SK-MEL-5 (cell line): ENCODE measurements around the gene OR52E2. TPM values are rescaled to one million over a fixed set of nuclear protein-coding genes. Genes with fewer than 3 reads are reported as not detected.
"Not testable (repeated sequence)": the region's sequence is repeated elsewhere in the genome, so short reads cannot be mapped to it uniquely, and the experiment has no call there.

Source experiments
- DNase-seq: peaks from one replicate; pipeline ENCODE4 v3.0.0-alpha.2; 2016; ENCODE audit warnings: low read depth, low spot score
- in situ Hi-C: cut with HindIII; loops from 2 replicates; pipeline ENCODE4 v1.10.0; 2016; ENCODE audit warnings: low sequenced_read_pairs, high pct_unique_total_duplicates, low pct_unique_long_range_greater_than_20kb
- polyA plus RNA-seq, 2 experiments: library from polyadenylated mRNA; depleted of rRNA; stranded (reverse); fragments of >200 nt; gene quantifications; 2 replicates each; pipeline ENCODE4 v1.2.3, GENCODE V29; 2015
- total RNA-seq: library from RNA; depleted of rRNA; stranded (reverse); fragments of >200 nt; shearing (Covaris generic); gene quantifications from 2 replicates; pipeline ENCODE4 v1.2.3, GENCODE V29; 2014; rRNA removed

The OR52E2 gene
- not detected in 2 replicates for total RNA-seq
- not detected in 2 replicates for polyA plus RNA-seq (2015; cell fraction: cytosol; rRNA removed)
- polyA plus RNA-seq (2015; cell fraction: nucleus; rRNA removed), result not detected in 2 replicates

DNA sequence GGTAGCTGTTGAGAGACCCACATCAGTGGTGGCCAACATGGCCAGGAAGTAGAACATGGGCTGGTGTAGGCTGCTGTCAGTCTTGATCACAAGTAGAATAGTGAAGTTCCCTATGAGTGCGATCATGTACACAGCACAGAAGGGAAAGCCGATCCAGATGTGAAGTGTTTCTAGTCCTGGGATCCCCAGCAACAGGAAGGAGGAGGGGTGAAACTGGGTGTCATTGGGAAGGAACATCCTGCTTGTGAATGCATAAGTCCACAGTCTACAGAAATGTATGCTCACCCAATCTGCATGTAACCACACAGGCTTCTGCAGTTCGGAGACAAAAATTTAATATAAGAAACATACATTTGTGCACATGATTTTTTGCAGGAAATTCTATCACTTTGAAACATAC, at the start of gene OR52E2:
Gene OR52E2, minus strand, starts transcription at position 237 of the 400 bp plus-strand sequence. Its CDS starts 0 bp downstream, at position 237.
- in situ Hi-C loops, result no loop called here
- DNase-seq, result no peak

DNA sequence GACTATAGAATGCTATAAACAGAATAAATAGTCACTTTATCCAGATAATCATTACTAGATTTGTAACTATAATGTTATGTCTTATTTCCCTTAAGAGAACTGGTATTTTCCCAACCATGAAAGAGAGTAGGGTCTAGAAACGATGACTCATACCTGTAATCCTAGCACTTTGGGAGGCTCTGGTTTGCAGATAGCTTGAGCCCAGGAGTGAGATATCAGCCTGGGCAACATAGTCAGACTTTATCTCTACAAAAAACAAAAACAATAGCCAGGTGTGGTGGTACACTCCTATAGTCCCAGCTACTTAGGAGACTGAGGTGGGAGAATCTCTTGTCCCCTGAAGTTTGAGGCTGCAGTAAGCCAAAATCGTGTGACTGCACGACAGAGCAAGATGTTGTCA, 47.9 kb upstream of the OR52E2 start:
- no peak for DNase-seq
- in situ Hi-C loops, result no loop called here

DNA sequence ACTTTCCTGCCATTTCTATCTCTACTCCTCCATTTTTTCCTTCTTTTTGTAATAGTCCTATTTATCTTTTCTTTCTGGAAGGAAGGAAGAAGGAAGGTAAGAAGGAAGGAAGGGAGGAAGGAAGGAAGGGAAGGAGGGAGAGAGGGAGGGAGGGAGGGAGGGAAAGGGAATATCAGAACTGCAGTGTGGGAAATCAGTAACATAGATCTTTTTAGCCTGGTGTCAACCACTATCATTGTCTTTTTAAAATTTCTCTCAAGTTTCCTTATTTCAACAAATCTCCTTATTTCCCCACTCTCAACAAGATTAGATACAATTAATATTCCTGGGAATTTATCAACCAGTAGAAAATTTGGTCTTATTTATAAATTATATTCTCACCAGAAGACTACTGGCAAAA, 43.6 kb upstream of the OR52E2 start:
- in situ Hi-C loops, result no loop called here
- no peak for DNase-seq

DNA sequence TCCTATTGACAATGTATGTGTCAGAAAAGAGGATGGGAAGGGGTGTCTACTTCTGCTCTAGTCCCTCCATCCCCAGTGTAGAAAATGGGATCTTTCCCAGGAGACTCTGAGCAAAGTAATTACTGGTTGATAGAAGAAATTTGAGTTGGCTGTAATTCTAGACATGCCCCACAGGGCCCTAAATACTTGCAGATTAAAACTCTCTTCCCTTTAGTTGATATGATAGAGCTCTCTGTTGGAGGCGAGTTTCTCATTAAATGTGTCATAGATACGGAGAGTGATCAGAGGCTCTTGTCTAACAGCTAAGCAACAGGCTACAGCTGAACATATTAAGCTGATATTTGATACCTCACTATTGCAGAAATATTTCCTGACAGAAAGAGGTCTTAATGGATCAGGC, 42.8 kb upstream of the OR52E2 start:
- in situ Hi-C loops, result no loop called here
- DNase-seq, result no peak

DNA sequence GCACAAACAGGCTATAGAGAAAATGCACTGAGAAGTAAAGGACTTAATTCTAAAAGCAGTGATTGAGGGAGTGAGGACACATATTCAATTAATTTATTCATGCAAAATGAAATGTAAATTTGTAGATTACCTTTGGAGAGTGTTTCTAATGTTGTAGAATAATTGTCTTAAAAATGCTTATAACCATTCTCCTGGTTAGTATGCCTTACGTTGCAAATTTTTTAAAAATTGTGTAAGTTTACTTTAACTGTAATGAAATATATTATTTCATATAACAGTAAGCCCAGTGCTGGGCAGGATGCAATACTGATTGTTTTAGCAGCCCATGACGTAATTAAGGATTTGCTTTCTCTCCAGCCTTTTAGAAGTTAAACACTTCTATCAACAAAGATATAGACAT, 36.6 kb upstream of the OR52E2 start:
- in situ Hi-C loops, result no loop called here
- no peak for DNase-seq

DNA sequence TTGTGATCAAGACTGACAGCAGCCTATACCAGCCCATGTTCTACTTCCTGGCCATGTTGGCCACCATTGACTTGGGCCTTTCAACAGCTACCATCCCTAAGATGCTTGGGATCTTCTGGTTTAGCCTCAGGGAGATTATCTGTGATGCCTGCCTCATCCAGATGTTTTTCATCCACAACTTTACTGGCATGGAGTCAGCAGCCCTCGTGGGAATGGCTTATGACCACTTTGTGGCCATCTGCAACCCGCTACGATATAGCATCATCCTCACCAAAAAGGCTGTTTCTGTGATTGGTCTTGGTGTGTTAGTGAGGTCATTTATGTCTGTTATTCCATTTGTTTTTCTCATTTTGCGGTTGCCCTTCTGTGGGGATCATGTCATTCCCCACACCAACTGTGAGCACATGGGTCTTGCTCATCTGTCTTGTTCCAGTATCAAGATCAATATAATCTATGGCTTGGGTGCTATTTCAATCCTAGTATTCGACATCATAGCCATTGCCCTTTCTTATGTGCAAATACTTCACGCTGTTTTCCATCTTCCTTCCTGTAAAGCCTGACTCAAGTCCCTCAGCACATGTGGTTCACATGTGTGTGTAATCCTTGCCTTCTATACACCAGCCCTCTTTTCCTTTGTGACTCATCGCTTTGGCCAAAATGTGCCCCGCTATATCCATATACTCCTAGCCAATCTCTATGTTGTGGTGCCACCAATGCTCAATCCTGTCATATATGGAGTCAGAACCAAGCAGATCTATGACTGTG, 33.6 kb upstream of the OR52E2 start:
- in situ Hi-C loops, result no loop called here

DNA sequence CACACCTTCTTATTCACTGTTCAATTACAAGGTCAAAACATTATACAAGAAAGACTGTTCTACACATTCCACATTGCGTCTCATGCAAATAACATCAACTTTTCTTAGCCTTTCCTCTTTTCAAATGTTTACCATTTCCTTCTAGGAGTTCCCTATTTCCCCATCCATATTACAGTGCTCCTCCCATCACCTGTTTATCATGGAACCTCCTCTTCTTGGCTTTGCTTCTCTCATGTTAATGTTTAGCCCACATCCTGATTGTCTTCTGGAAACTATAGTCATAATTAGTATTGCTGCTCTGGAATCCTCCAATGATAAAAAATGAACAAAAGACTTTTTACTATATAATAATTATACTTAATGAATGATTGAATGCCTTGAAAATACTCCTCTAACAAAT, 31.2 kb upstream of the OR52E2 start:
- DNase-seq, result no peak
- in situ Hi-C loops, result no loop called here

More for the DNA sequence above, 33.6 kb upstream of the OR52E2 start:
- no peak for DNase-seq

DNA sequence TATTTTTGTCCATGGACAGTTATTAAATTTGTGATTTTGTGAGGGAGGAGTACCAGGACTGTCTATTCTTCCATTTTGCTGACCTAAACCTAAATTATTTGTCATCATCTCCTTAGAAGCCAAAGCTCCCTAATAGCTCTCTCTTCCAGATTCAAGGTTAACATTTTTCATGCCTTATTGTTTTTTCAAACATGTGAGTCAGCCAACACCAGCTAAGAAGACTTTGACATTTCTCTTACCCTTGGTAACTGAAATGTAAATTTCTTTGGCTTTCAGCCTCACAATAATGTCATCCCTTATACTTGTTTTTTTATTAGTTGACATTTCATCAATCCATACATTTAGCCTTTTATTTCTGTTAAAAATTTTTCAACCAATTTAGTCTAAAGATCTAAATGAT, 29.1 kb upstream of the OR52E2 start:
- DNase-seq, result no peak
- in situ Hi-C loops, result no loop called here

DNA sequence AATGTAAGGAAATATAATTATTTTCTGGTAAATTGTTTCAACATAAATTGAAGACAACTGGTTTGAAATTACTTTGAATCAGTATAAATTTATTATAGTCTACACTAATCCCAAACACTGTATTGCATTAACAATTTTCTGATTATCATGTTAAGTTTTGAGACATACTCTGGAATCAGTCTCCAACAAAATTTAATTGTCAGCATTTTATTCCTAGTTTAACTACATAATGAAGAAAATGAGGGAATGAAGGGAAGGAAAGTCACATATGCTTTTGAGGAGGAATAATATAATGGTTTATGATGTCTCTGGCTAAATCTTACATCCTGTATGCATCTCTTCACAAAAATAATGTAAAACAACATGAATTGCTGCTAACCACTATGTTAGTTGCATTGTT, 24.2 kb upstream of the OR52E2 start:
- DNase-seq, result no peak
- in situ Hi-C loops, result no loop called here

DNA sequence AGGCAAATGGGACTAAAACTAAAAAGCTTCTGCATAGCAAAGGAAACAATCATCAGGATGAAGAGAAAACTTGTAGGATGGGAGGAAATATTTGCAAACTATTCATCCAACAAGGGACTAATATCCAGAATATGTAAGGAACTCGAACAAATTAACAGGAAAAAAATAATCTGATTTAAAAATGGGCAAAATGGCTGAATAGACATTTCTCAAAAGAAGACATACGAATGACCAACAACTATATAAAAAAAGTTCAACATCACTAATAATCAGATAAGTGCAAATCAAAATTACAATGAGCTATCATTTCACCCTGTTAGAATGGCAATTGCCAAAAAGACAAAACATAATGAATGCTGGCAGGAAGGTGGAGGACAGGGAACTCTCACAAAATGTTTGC, 22.0 kb upstream of the OR52E2 start:
- in situ Hi-C loops, result no loop called here

DNA sequence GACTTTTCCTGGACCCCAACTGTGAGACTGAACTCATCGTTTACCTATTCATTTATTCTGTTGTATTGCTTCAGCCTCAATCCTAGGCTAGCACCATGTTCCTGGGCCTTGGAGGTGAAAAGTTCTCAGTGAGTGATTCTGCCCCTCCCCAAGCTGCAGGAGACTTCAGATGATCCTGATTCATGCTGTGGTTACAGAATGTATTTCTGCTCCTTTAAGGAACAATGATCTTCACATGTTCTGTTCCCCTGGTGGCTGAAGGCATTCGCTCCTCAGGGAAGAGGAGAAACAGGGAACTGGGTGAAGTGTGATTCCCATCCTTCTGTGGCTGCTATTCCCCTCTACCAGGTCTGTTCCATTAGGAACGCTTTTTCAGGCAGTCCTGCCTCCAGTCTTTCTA, 12.4 kb upstream of the OR52E2 start:
- peak; percentile 2 for DNase-seq
- in situ Hi-C loops, result no loop called here

More for the DNA sequence above, 22.0 kb upstream of the OR52E2 start:
- DNase-seq, result no peak

DNA sequence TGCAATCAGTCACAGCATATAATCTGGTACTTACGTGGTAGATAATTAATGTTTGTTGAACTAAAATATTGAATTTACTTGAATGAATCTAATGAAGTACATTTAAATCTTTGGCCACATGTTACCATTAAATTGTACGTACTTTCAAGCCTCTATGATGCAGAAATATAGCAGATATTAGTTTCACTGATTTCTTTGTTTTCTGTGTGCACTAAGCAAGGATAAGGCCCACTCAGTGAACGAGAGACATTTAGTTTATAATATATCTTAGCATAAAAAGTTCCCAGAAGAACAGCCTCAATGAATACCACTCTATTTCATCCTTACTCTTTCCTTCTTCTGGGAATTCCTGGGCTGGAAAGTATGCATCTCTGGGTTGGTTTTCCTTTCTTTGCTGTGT, 9.8 kb upstream of the OR52E2 start, which contains the start of gene OR52E1:
Gene OR52E1, plus strand, starts transcription at position 301 of the 400 bp plus-strand sequence.
- in situ Hi-C loops, result no loop called here
- no peak for DNase-seq

DNA sequence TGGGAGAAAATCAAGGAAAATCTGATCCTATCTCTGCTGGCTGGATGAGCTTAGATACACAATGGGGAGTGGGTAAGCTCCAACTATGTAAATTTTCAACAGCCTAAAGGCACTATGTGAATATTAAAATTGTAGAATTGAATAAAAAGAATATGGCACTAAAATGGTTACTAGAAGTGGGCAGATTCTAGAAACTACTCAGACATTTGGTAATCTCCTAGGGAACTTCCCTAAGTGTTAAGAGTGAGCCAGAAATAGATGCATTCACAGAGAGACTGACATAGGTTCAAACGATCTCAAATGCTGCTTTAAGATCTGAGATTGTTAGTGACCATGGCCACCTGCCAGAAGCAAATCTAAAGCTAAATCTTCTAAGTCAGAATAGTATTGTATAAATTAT, 5.6 kb upstream of the OR52E2 start:
- DNase-seq, result no peak
- in situ Hi-C loops, result no loop called here

DNA sequence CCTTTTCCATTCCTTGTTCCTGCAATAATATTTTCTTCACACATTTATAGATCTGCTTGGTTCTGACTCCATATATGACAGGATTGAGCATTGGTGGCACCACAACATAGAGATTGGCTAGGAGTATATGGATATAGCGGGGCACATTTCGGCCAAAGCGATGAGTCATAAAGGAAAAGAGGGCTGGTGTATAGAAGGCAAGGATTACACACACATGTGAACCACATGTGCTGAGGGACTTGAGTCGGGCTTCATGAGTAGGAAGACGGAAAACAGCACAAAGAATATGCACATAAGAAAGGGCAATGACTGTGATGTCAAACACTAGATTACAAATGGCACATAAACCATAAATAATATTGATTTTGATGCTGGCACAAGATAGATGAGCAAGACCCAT, 748 bp downstream of the OR52E2 start:
- DNase-seq, in situ Hi-C loops: not testable (repeated sequence)

DNA sequence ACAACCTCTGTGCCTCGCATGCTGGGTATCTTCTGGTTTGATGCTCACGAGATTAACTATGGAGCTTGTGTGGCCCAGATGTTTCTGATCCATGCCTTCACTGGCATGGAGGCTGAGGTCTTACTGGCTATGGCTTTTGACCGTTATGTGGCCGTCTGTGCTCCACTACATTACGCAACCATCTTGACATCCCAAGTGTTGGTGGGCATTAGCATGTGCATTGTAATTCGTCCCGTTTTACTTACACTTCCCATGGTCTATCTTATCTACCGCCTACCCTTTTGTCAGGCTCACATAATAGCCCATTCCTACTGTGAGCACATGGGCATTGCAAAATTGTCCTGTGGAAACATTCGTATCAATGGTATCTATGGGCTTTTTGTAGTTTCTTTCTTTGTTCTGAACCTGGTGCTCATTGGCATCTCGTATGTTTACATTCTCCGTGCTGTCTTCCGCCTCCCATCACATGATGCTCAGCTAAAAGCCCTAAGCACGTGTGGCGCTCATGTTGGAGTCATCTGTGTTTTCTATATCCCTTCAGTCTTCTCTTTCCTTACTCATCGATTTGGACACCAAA, 12.6 kb downstream of the OR52E2 start:
- in situ Hi-C loops, result no loop called here
- DNase-seq, result no peak

DNA sequence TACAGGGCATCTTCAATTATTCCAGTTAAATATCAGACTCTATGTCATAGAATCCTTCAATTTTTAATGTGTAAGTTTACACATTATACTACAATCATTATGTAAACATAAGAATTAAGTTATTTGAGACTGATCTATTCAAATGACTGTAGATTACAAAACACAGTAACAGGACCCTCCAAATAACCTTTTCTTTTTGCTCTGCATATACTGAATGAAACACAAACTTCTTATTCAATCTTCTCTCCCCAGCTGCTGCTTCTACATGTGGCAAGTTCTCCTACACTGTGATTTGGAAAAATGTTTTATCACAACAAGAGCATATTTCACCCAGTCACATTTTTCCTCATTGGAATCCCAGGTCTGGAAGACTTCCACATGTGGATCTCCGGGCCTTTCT, 13.2 kb downstream of the OR52E2 start, which contains the start of gene OR52J3:
Gene OR52J3, plus strand, starts transcription at position 301 of the 400 bp plus-strand sequence. Its CDS starts 0 bp downstream, at position 301.
- no peak for DNase-seq
- in situ Hi-C loops, result no loop called here

DNA sequence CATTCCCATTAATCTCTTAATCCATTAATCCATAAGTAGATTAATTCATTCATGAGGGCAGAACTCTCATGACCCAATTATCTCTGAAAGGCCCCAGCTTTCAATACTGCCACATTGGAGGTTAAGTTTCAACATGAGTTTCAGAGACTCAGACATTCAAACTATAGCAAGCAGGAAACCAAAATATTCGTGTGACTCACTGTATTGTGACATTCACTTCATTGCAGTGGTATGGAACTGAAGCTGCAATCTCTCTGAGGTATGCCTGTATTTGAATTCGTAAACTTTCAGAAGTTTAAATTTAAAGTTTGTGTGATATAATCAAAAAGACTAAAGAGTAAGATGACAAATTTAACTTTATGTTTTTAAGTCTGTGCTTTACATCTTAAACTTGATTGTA, 16.0 kb downstream of the OR52E2 start:
- in situ Hi-C loops, result no loop called here
- no peak for DNase-seq

DNA sequence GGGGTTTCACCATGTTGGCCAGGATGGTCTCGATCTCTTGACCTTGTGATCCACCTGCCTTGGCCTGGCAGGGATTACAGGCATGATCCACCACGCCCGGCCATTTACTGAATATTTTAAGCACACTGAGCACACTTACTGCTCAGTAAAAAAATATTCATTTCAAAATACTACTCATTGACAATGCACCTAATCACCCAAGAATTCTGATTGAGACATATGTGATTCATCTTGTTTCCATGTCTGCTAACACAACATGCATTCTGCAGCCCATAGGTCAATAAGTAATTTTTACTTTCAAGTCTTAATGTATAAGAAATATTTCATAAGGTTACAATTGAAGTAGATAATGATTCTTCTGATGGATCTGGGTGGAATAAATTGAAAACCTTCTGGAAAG, 17.3 kb downstream of the OR52E2 start:
- DNase-seq, result no peak
- in situ Hi-C loops, result no loop called here

DNA sequence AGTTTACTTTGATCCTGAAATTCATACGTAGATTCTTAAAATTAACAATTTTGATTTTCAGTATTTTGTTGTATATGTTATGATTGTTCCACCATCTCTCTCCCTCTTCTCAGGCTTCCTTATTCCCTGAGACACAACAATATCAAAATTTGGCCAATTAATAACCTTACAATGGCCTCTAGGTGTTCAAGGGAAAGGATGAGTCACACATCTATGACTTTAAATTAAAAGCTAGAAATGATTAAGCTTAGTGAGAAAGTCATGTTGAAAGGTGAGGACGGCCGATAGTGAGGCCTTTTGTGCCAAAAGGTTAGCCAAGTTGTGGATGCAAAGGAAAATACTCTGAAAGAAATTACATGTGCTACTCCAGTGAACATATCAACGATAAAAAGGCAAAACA, 18.6 kb downstream of the OR52E2 start:
- DNase-seq, result no peak
- in situ Hi-C loops, result no loop called here
